Bronchial epithelial cell (primary cell): Measurements from ENCODE around the gene CCDC124. TPM values are rescaled to one million over a fixed set of nuclear protein-coding genes. Genes with fewer than 3 reads are reported as not detected.
"Not testable (repeated sequence)": the region's sequence is repeated elsewhere in the genome, so short reads cannot be mapped to it uniquely, and the experiment has no call there.

ENCODE experiments used
- DNase-seq: peaks from one replicate; pipeline ENCODE4 v3.0.0-alpha.2; 2010; ENCODE audit warnings: low read depth
- FAIRE-seq: peaks from 2 replicates; lab custom pipeline; 2011; peaks lifted over from hg19 to GRCh38; lab: Jason Lieb, UNC
- H3K27me3 ChIP-seq: 2 replicates; pipeline ENCODE4 v1.5.1; 2011; ENCODE audit warnings: low read length; ENCODE audit not compliant: control insufficient read depth, insufficient read depth
- H3K36me3 ChIP-seq: 2 replicates; pipeline ENCODE4 v1.5.1; 2011; ENCODE audit warnings: low read length; ENCODE audit not compliant: control insufficient read depth, insufficient read depth
- H3K4me3 ChIP-seq: 2 replicates; pipeline ENCODE4 v1.5.1; 2011; ENCODE audit warnings: mild to moderate bottlenecking, low read depth, low read length, control low read depth
- CTCF ChIP-seq: IDR thresholded peaks from 2 replicates; pipeline ENCODE4 v1.5.1; 2011; ENCODE audit warnings: mild to moderate bottlenecking, moderate library complexity, low read length, control low read depth, inconsistent platforms; ENCODE audit not compliant: insufficient read depth, severe bottlenecking
- total RNA-seq: library from RNA; depleted of rRNA; stranded (reverse); fragments of >200 nt; gene quantifications from 2 replicates; pipeline ENCODE4 v1.2.1, GENCODE V29; 2014

The CCDC124 gene, protein sequence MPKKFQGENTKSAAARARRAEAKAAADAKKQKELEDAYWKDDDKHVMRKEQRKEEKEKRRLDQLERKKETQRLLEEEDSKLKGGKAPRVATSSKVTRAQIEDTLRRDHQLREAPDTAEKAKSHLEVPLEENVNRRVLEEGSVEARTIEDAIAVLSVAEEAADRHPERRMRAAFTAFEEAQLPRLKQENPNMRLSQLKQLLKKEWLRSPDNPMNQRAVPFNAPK
- 37.9 and 62.2 TPM in 2 replicates for total RNA-seq

DNA sequence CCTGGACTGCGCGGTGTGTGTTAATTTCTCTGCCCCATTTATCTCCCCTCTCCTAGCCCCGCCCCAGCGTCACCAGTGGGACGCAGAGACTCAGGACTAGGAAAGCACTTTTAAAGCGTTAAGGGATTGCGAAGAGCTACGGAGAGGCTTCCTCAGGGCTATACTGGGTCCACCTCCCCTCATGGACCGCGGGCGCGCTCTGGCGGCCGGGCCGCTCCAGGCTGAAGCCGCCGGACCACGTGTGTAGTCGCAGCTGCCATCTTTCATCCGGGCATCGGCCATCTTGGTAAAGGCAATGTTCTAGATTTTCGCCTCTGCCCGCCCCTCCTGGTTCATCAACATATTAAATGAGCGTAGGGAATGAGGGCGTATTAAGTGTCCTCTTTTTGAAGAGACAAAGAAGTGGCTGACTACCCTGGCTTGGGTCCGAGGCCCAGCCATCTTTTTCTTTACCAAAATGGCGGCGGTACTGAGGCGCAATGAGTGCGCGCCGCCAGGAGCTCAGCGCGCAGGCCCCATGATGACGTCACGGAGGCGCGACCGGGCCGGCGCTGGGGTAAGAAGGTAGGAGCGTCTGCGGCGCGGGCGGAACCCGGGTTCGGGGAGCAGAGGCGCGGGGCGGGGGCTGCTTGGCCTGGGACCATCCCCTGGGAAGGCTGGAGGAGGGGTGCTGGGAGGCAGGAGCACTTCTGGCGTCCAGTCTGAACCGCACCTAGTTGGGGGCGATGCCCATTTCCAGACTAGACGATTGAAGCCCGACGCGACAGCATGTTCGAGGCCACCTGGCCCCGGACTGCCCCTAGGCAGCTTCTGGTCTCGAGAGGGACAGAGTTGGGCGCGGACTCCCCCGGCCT is at the start of gene CCDC124:
Gene CCDC124 (plus strand): TSS at position 531 of the 854 bp plus-strand sequence. CDS start 3,406 bp downstream, outside the sequence.
- Histone ChIP-seq H3K4me3 (peak within 1 kb of the TSS; percentile 88), H3K36me3 (peaks cover 2% of the 10 kb centered on the region), H3K27me3 (no peaks in the 10 kb centered on the region)
- FAIRE-seq: no peak
- DNase-seq: peak; percentile 83
- TF ChIP-seq CTCF: peak; percentile 99

DNA sequence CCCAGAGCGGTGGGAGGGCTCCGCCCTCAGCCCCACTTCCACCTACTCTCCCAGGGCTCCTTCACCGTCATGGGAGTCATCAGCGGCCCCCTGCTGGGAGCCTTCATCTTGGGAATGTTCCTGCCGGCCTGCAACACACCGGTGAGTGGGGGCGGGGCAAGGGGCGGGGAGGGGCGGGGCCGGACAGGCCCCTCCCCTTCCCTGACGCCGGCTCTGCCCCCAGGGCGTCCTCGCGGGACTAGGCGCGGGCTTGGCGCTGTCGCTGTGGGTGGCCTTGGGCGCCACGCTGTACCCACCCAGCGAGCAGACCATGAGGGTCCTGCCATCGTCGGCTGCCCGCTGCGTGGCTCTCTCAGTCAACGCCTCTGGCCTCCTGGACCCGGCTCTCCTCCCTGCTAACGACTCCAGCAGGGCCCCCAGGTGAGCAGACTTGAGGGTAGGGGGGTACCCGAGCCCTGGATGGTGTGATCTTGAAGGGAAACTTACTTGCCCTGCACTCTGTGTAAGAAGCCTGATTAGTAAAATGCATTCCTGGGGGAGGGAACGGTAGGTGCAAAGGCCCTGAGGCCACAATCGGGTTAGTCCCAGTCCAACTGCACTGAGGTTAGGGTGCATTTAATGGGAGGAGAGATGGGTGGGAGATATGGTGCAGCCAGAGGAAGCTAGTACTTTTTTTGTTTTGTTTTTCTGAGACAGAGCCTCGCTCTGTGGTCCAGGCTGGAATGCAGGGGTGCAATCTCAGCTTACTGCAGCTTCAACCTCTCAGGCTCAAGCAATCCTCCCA is 49.0 kb upstream of the CCDC124 start:
- Histone ChIP-seq H3K27me3 (no peaks in the 10 kb centered on the region), H3K36me3 (no peaks in the 10 kb centered on the region), H3K4me3 (no peak overlapping the region)
- no peak for FAIRE-seq
- no peak for DNase-seq
- TF ChIP-seq CTCF: no peak

DNA sequence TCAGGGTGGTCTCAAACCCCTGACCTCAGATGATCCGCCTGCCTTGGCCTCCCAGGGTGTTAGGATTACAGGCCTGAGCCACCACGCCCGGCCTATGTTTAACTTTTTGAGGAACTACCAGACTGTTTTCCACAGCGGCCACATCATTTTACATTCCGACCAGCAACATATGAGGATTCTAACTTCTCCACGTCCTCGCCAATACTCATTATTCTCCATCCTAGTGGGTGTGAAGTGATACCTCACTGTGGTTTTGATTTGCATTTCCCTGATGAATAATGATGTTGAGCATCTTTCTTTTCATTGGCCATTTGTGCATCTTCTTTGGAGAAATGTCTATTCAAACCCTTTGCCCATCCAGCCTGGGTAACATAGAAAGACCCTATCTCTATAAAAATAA is 46.3 kb upstream of the CCDC124 start:
- no peaks in the 10 kb centered on the region for H3K27me3 ChIP-seq
- no peak overlapping the region for H3K4me3 ChIP-seq
- TF ChIP-seq CTCF: no peak
- DNase-seq (no peak), FAIRE-seq (no peak)
- H3K36me3 ChIP-seq: no peaks in the 10 kb centered on the region

GRCh38 chr19:17887221-17887620 is 45.6 kb upstream of the CCDC124 start:
- H3K27me3 ChIP-seq, DNase-seq, H3K36me3 ChIP-seq, FAIRE-seq, H3K4me3 ChIP-seq: not testable (repeated sequence)

GRCh38 chr19:17888260-17888659 is 44.6 kb upstream of the CCDC124 start:
- TF ChIP-seq CTCF: no peak
- no peak overlapping the region for H3K4me3 ChIP-seq
- no peaks in the 10 kb centered on the region for H3K36me3 ChIP-seq
- H3K27me3 ChIP-seq: no peaks in the 10 kb centered on the region
- FAIRE-seq: no peak
- no peak for DNase-seq
